GM18907 (cell line): ENCODE data around the gene MTHFSD.

Experiments
- ATAC-seq: cut with Tn5 transposase; IDR thresholded peaks from one replicate; pipeline ENCODE4 v1.9.1; 2021; ENCODE audit warnings: mild to moderate bottlenecking, moderate library complexity; ENCODE audit not compliant: unreplicated experiment

The MTHFSD gene

GRCh38 chr16:86570558-86571529 is 15.8 kb upstream of the MTHFSD start:
- ATAC-seq, result no peak

DNA sequence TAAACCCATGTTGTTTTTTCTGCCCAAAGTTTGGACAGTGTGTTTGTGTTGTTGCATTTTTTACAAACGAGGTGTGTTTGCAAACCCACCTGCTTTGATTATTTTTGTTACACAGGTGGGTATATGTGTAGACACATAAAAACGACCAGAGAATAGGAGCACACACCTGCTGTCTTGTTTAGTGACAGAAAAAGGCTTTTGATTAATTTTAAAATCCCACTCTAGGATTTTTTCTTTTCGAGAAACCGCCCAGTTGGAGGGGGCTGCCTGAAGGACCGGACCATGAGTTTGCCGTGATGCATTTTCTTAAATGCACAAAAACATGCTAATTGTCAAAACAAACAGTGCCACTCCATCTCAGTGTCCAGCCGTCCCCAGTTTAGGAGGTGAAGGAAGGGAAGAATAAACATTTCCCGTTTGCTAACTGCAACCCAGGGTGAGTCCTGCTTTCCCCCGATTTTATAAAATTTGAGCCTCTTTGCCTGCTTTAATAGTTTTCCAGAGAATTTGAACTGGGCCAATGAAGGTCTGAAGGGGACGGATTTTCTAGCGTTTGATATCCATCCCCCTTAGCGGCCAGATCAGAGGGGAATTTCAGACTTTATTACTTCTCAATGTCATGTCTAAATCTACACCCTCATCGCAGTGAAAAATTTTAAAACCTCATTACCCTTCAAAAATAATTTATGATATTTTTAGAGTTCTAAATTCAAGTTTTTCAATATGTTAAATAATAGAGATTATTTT is 14.8 kb upstream of the MTHFSD start:
- ATAC-seq, result no peak

GRCh38 chr16:86568677-86569623 is 13.9 kb upstream of the MTHFSD start:
- ATAC-seq, result no peak

DNA sequence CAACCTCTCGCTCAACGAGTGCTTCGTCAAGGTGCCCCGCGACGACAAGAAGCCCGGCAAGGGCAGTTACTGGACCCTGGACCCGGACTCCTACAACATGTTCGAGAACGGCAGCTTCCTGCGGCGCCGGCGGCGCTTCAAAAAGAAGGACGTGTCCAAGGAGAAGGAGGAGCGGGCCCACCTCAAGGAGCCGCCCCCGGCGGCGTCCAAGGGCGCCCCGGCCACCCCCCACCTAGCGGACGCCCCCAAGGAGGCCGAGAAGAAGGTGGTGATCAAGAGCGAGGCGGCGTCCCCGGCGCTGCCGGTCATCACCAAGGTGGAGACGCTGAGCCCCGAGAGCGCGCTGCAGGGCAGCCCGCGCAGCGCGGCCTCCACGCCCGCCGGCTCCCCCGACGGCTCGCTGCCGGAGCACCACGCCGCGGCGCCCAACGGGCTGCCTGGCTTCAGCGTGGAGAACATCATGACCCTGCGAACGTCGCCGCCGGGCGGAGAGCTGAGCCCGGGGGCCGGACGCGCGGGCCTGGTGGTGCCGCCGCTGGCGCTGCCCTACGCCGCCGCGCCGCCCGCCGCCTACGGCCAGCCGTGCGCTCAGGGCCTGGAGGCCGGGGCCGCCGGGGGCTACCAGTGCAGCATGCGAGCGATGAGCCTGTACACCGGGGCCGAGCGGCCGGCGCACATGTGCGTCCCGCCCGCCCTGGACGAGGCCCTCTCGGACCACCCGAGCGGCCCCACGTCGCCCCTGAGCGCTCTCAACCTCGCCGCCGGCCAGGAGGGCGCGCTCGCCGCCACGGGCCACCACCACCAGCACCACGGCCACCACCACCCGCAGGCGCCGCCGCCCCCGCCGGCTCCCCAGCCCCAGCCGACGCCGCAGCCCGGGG is 12.9 kb upstream of the MTHFSD start:
- ATAC-seq, result no peak

DNA sequence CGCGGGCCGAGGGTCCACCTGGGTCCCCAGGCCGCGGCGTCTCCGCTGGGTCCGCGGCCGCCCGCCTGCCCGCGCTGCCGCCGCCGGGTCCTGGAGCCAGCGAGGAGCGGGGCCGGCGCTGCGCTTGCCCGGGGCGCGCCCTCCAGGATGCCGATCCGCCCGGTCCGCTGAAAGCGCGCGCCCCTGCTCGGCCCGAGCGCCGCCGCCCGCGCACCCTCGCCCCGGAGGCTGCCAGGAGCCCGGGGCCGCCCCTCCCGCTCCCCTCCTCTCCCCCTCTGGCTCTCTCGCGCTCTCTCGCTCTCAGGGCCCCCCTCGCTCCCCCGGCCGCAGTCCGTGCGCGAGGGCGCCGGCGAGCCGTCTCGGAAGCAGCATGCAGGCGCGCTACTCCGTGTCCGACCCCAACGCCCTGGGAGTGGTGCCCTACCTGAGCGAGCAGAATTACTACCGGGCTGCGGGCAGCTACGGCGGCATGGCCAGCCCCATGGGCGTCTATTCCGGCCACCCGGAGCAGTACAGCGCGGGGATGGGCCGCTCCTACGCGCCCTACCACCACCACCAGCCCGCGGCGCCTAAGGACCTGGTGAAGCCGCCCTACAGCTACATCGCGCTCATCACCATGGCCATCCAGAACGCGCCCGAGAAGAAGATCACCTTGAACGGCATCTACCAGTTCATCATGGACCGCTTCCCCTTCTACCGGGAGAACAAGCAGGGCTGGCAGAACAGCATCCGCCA is 12.1 kb upstream of the MTHFSD start:
- ATAC-seq, result no peak

DNA sequence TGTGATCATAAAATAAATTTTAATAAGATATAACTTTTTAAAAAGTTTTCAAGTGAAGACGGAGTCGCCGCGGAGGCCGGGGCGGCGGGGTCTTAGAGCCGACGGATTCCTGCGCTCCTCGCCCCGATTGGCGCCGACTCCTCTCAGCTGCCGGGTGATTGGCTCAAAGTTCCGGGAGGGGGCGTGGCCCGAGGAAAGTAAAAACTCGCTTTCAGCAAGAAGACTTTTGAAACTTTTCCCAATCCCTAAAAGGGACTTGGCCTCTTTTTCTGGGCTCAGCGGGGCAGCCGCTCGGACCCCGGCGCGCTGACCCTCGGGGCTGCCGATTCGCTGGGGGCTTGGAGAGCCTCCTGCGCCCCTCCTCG is 11.5 kb upstream of the MTHFSD start, which contains the start of gene FOXC2:
Gene FOXC2 (plus strand): TSS at position 229 of the 365 bp plus-strand sequence. CDS start 507 bp downstream, outside the sequence.
- ATAC-seq, result no peak

GRCh38 chr16:86565644-86566511 is 10.8 kb upstream of the MTHFSD start:
- no peak for ATAC-seq

- ATAC-seq, result no peak
Measured at GRCh38 chr16:86565181-86565631, 10.2 kb upstream of the MTHFSD start.

DNA sequence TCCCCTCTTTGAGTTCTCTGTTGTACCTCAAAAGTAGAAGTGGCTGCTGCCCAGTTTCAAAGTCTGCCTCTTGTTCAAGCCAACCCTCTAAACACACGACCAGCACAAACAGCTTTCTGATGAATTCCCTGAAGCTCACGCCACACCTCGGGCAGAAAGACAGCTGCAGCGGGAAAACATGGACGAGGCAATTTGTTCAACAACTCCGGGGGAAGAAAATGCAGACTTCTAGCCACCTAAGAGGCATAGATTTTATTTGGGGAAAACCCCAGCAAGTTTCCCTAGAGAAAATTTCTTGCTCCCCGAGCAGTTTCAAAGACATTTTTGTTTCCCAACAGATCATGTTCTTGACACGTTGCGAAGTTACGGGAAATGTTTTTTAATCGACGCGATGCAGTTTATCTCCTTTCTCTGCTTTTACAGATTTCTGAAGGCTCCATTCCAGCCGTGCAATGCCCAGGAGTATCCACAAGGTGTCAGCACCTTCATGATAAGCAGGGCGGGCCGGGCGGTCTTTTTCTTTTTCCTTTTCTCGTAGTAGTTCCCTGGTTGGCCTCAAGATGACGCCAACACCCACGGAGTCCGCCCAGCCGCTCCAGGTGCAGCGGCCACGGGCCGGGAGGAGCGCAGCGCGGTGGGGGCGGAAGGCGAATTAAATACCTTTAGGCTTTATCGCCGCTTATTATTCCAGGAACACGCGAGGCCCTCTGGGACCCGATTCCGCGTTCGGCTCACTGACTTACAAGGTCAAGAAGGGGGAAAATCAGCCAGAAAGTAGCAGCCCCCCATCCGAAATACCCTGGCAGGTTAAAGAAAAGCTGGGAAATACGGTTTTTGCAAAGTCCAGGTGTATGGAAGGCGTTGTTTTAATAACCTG is 8.7 kb upstream of the MTHFSD start:
- peak; percentile 79 for ATAC-seq

DNA sequence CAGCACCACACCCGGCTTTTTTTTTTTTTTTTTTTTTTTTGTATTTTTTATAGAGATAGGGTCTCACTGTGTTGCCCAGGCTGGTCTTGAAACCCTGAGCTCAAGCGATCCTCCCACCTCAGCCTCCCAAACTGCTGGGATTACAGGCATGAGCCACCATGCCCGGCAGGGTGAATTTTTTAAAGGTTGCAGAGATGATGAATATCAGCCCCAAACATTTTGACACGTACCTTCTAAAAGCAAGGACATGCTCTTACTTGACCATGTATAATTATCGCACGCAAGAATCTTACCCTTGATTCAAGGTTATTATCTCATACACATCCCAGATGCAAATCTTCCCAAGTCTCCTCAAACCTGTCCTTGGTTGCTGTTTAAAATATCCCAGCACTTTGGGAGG is 7.3 kb upstream of the MTHFSD start:
- ATAC-seq, result no peak

DNA sequence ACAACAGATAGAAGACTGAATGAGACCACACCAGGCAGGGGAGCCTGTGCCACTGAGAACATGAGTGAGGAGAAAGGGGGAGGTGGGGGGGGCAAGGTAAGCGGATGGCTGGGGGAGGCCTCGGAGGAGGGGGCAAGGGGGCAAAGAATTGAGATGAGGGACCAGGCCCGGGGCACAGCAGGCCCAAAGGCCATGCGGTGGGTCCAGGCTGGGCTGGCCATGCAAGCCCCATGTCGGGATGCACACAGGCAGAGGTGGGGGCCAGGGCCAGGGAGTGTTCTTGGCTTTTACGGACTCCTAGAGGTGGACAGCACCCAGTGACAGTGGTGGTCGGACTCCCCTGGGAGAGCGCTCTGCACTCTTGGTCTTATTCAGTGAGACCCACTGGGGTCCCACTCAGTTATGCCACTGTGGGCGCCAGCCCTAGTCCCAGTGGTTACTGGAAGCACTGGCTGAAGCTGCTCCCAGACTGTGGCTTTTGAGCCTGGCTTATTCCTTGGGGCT is 4.8 kb upstream of the MTHFSD start:
- no peak for ATAC-seq

DNA sequence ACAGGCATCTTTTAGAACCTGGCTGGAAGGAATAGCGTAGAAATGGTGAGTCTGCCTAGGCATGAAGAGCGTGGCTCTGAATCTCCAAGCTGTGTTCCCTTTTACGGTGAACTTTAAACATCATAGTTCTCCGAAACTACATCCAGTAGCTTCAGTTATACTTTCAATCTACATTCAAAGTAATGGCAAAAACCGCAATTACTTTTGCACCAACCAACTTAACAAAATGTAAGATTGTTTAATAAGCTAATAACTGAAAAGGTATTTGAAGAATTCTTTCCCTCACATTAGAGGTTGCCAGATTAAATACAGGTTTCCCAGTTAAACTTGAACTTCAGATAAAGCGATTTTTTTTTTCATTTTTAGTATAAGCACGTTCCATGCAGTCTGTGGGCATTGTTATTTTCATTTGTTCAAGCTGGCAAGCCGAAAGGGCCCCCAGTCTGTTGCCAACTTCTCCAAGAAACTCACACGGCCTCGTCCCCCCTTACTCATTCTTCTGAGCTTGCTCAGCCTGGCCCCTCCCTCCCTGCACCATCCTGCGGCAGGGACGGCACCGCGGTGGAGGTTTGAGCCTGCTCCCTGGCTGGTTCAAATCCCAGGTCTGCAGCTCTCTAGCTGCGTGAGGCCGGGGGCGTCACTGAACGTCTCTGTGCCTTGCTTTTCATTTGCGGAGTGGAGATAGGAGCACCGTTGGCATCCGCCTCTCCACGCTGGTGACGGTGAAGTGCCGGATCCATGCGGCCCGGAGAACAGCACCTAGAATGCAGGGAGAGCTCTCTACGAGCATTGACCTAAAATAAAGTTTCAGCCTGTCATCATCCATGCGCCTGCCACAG is 3.5 kb upstream of the MTHFSD start:
- ATAC-seq, result no peak

- ATAC-seq, result no peak
Measured at GRCh38 chr16:86557587-86557986, 2.6 kb upstream of the MTHFSD start.

DNA sequence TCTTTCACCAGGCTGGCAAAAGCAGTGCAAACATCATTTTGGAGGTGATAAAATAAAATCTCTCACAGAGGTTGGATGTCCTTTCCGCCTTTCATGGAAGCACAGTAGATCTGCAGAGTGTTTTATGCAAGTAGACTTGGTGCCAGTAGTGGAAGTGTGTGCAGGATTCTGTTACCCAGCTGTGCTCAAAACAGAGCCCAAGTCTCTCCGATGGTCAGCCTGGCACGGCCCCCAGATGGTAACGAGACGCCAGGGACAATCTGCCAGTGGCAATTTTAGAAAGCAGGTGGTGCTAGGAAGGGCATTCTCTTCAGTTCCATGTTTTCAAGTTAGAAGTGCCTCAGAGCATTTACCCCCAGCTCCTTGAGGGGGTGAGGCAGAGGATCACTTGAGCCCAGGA is 1.5 kb upstream of the MTHFSD start:
- no peak for ATAC-seq

DNA sequence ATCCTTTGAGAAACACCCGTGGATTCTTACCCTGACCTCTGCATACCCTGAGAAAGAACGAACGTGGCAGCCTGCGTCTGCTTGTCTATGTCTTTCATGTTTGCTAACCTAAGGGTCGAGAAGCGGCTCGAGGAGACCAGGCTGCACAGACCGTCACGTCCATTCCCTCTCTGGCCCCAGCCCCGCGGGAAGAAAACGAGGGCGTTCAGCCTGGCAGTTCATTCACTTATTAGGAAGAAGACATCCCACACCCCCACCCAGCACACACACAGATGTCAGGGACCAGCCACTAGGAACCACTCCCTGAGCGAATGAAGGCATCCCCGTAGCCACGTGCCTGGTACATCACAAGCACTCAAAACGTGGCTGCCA is 655 bp upstream of the MTHFSD start:
- ATAC-seq, result peak; percentile 3

GRCh38 chr16:86554599-86554916 is 477 bp downstream of the MTHFSD start:
- no peak for ATAC-seq
